ENCODE data around the gene LRRC32. TPM values are rescaled to one million over a fixed set of nuclear protein-coding genes. Genes with fewer than 3 reads are reported as not detected.
"Not testable (repeated sequence)": the region's sequence is repeated elsewhere in the genome, so short reads cannot be mapped to it uniquely, and the experiment has no call there.

LRRC32 gene
- total RNA-seq, 1 experiment from 2014 or later = 0.27 TPM

DNA sequence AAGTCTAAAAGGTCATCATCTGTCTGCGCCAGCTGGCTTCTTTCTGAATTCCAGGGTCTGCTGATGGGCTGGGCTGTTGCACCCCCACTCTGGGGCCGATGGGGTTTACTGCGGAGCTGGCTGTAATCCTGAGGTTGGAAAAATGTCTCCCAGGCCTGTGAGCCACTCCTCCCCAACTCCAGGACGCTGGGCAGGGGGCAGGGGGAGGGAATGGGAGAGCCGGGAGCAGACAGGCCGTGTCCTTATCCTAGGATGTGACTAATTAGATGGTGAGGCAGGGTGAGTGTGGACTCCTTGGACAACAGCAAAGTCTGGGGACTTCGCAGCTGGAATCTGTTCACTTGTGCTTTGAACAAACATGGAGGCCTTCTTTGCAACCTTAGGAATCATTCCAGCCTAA, 48.7 kb downstream of the LRRC32 start:
- Mint-ChIP-seq H3K27me3 (ENCODE audit: insufficient read depth, unreplicated experiment) (no peaks in the 10 kb centered on the region), H3K4me1 (ENCODE audit: low read depth, unreplicated experiment) (peaks cover 7% of the 10 kb centered on the region), H3K9me3 (ENCODE audit: unreplicated experiment) (peaks cover 10% of the 10 kb centered on the region), H3K4me3 (ENCODE audit: unreplicated experiment) (no peak overlapping the region), H3K27ac (ENCODE audit: unreplicated experiment) (no peak overlapping the region), H3K36me3 (ENCODE audit: insufficient read depth, unreplicated experiment) (no peaks in the 10 kb centered on the region)
- H3K27me3 ChIP-seq (replicated peaks; ENCODE audit: control insufficient read depth, insufficient read depth, low read length) = no peaks in the 10 kb centered on the region
- ChIA-PET POLR2A (no interaction called here), CTCF (interaction anchor here (0.5 kb wide), 1 partner anchor 122 kb away, joined by 8 read pairs; no protein-coding TSS in a partner anchor)
- H3K9me3 ChIP-seq = peaks cover 15% of the 10 kb centered on the region
- intact Hi-C loops (cut with micrococcal nuclease; ENCODE audit: unreplicated experiment) = no loop called here
- no peak for TF ChIP-seq CTCF (IDR thresholded peaks at IDR 0.05; ENCODE audit: insufficient read depth in 1 of 2, low read depth in 1 of 2, low read length in 1 of 2, severe bottlenecking in 1 of 2, unreplicated experiment in 1 of 2)
- H3K36me3 ChIP-seq (ENCODE audit: control insufficient read depth, insufficient read depth, low read length) = no peaks in the 10 kb centered on the region
- no TSS peak for BruUV-seq (replicated peaks)
- peaks cover 13% of the 10 kb centered on the region for H3K4me1 ChIP-seq
- DNase-seq = no peak
- H3K4me3 ChIP-seq (ENCODE audit: low read depth, low read length) = no peak overlapping the region

GRCh38 chr11:76621466-76621865, 49.1 kb downstream of the LRRC32 start:
- Mint-ChIP-seq H3K4me3 (ENCODE audit: unreplicated experiment) (no peak overlapping the region), H3K4me1 (ENCODE audit: low read depth, unreplicated experiment) (peaks cover 7% of the 10 kb centered on the region), H3K9me3 (ENCODE audit: unreplicated experiment) (peaks cover 10% of the 10 kb centered on the region), H3K27me3 (ENCODE audit: insufficient read depth, unreplicated experiment) (peaks cover 2% of the 10 kb centered on the region), H3K36me3 (ENCODE audit: insufficient read depth, unreplicated experiment) (no peaks in the 10 kb centered on the region), H3K27ac (ENCODE audit: unreplicated experiment) (no peak overlapping the region)
- DNase-seq = no peak
- TF ChIP-seq CTCF (IDR thresholded peaks at IDR 0.05; ENCODE audit: insufficient read depth in 1 of 2, low read depth in 1 of 2, low read length in 1 of 2, severe bottlenecking in 1 of 2, unreplicated experiment in 1 of 2) = no peak
- BruUV-seq (replicated peaks) = no TSS peak
- POLR2A ChIA-PET = no interaction called here
- H3K9me3 ChIP-seq = peaks cover 15% of the 10 kb centered on the region
- intact Hi-C loops (cut with micrococcal nuclease; ENCODE audit: unreplicated experiment) = no loop called here
- H3K36me3 ChIP-seq (ENCODE audit: control insufficient read depth, insufficient read depth, low read length) = no peaks in the 10 kb centered on the region
- H3K4me1 ChIP-seq = peaks cover 13% of the 10 kb centered on the region
- H3K27me3 ChIP-seq (replicated peaks; ENCODE audit: control insufficient read depth, insufficient read depth, low read length) = no peaks in the 10 kb centered on the region
- CTCF ChIA-PET = no interaction called here
- H3K4me3 ChIP-seq (ENCODE audit: low read depth, low read length) = no peak overlapping the region

DNA sequence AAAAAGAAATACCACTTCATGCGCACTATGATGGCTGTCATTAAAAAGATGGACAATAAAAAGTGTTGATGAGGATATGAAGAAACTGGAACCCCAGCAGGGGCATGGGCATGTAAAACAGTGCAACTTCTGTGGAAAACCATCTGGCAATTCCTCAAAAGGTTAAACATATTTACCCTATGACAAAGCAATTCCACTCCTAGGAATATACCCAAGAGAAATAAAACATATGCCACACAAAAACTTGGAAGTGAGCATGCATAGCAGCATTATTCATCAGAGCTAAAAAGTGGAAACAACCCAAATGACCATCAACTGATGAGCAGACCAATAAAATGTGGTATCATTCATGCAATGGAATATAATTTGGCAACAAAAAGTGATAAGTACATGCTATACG, 50.1 kb downstream of the LRRC32 start:
- DNase-seq = no peak
- POLR2A ChIA-PET = no interaction called here
- Histone ChIP-seq H3K9me3 (peaks cover 10% of the 10 kb centered on the region), H3K4me3 (ENCODE audit: low read depth, low read length) (no peak overlapping the region), H3K36me3 (ENCODE audit: control insufficient read depth, insufficient read depth, low read length) (no peaks in the 10 kb centered on the region), H3K4me1 (peaks cover 13% of the 10 kb centered on the region), H3K27me3 (replicated peaks; ENCODE audit: control insufficient read depth, insufficient read depth, low read length) (no peaks in the 10 kb centered on the region)
- H3K27ac Mint-ChIP-seq (ENCODE audit: unreplicated experiment) = no peak overlapping the region
- H3K4me3 Mint-ChIP-seq (ENCODE audit: unreplicated experiment) = no peak overlapping the region
- no peak for TF ChIP-seq CTCF (IDR thresholded peaks at IDR 0.05; ENCODE audit: insufficient read depth in 1 of 2, low read depth in 1 of 2, low read length in 1 of 2, severe bottlenecking in 1 of 2, unreplicated experiment in 1 of 2)
- CTCF ChIA-PET = no interaction called here
- peaks cover 3% of the 10 kb centered on the region for H3K9me3 Mint-ChIP-seq (ENCODE audit: unreplicated experiment)
- peaks cover 7% of the 10 kb centered on the region for H3K4me1 Mint-ChIP-seq (ENCODE audit: low read depth, unreplicated experiment)
- BruUV-seq (replicated peaks) = no TSS peak
- intact Hi-C loops (cut with micrococcal nuclease; ENCODE audit: unreplicated experiment) = no loop called here
- H3K27me3 Mint-ChIP-seq (ENCODE audit: insufficient read depth, unreplicated experiment) = peaks cover 2% of the 10 kb centered on the region
- H3K36me3 Mint-ChIP-seq (ENCODE audit: insufficient read depth, unreplicated experiment) = no peaks in the 10 kb centered on the region

GRCh38 chr11:76619801-76620200, 50.7 kb downstream of the LRRC32 start:
- intact Hi-C loops (cut with micrococcal nuclease; ENCODE audit: unreplicated experiment); H3K4me3 ChIP-seq (ENCODE audit: low read depth, low read length); H3K4me3 Mint-ChIP-seq (ENCODE audit: unreplicated experiment); H3K9me3 Mint-ChIP-seq (ENCODE audit: unreplicated experiment); DNase-seq; BruUV-seq (replicated peaks); H3K36me3 Mint-ChIP-seq (ENCODE audit: insufficient read depth, unreplicated experiment); H3K4me1 ChIP-seq; H3K27ac Mint-ChIP-seq (ENCODE audit: unreplicated experiment); H3K4me1 Mint-ChIP-seq (ENCODE audit: low read depth, unreplicated experiment); CTCF ChIA-PET; POLR2A ChIA-PET; H3K27me3 ChIP-seq (replicated peaks; ENCODE audit: control insufficient read depth, insufficient read depth, low read length); H3K27me3 Mint-ChIP-seq (ENCODE audit: insufficient read depth, unreplicated experiment); H3K36me3 ChIP-seq (ENCODE audit: control insufficient read depth, insufficient read depth, low read length): not testable (repeated sequence)
- H3K9me3 ChIP-seq = peaks cover 10% of the 10 kb centered on the region; the same call in 1 of the 2 replicates

Data from Caco-2 (cell line).